Stimulated activated CD8-positive, alpha-beta memory T cell treated with anti-CD3 and anti-CD28 coated beads, Interleukin-12 subunit alpha, Interleukin-12 subunit beta, amount 100 ng/mL, for 4 hours (primary cell): ENCODE data around the gene RNF38.
"Not testable (repeated sequence)": the region's sequence is repeated elsewhere in the genome, so short reads cannot be mapped to it uniquely, and the experiment has no call there.

Source experiments
- DNase-seq: peaks from one replicate; pipeline ENCODE4 v3.0.0-alpha.2; 2020; ENCODE audit warnings: low read depth

The RNF38 gene

DNA sequence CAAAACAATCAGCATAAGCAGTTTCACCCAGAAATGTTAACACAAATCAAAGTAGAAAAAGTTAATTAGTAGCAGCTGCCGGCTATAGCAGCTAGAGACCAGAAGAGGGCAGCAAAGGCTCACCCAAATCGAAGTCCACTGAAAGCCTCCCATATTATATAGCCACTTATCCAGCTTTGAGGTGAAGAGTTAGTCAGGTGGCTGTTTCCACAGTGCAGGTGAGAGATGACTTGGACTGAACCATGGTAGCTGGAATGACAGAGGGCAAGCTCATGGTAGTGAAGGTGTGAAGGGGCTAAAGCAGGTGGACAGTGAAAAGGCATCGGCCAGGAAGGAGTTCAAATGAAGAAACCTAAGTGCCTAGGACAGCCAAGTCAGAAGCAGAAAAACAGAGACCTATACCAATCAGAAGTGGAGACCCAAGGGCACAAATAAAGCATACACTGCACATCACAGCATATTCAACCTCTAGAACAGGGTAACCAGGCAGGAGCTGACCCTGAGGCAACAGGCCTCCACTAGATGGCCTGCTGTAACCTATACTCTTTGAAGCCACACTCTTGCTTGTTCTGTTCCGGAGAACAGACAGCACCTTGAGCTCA, 7.2 kb upstream of the RNF38 start:
- DNase-seq = peak; percentile 29

DNA sequence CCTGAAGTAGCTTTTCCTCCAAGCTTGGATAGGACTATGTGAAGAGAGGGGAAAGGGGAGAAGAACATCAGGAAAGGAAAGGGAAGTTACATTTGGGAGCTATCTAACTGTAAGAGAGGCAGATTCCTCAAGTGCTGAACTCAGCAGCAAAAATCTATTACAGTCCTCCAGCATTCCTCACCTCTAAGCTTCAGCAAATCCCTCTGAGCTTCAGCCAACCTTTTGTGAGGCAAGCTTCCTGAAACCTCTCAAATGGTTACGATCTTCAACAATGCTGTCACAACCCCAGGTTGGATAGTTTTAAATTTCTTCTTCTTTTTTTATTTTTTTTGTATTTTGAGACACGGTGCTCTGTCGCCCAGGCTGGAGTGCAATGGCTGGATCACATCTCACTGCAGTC, 2.5 kb upstream of the RNF38 start:
- no peak for DNase-seq

DNA sequence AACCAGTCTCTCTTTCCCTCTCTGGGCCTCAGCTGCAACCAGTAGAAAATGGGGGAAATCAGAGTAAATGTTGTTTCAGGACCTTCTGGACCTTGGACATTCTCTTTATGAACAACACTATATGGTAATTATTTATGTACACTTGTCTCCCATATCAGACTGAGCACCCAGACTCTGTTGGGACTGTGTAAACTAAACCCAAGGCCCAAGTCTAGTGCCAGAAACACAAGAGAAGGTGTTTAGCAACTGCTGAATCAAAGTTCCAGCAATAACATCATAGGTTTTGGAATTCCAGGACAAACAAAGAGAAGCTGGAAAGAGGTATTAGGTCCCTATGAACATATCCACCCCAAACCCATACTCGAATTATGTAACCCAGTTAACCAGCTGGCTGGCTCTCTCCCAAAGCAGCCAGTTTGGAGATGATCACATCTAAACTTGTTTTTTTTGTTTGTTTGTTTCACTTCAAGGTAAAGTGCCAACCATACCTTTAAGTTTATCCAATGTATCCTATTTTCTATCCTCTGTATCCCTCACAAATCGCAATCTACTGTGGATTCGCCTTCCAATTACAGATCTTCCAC, 1.9 kb upstream of the RNF38 start:
- DNase-seq = no peak

- DNase-seq = no peak
Observed at GRCh38 chr9:36401164-36401740, 1.2 kb upstream of the RNF38 start.

GRCh38 chr9:36400332-36401163, 479 bp upstream of the RNF38 start:
- peak; percentile 90 for DNase-seq

GRCh38 chr9:36398745-36399144, 1.3 kb downstream of the RNF38 start:
- DNase-seq = no peak

- no peak for DNase-seq
Observed at GRCh38 chr9:36396985-36397384, 3.1 kb downstream of the RNF38 start.

DNA sequence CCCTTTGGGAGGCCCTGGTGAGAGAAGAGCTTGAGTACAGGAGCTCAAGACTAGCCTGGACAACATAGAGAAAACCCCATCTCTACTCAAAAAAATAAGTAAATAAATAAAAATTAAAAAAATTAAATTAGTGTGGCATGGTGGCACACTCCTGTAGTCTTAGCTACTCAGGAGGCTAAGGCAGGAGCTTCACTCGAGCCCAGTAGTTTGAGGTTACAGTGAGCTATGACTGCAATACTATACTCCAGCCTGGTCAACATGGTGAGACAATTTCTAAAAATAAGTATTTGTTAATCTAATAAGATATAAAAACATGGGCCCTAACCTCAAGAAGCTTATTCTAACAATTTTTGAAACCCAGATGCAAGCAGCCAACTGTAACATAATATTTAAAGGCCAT, 7.6 kb downstream of the RNF38 start:
- DNase-seq = no peak

- no peak for DNase-seq
Observed at GRCh38 chr9:36389590-36389989, 10.5 kb downstream of the RNF38 start.

- DNase-seq = not testable (repeated sequence)
Observed at GRCh38 chr9:36386396-36386965, 13.6 kb downstream of the RNF38 start.

DNA sequence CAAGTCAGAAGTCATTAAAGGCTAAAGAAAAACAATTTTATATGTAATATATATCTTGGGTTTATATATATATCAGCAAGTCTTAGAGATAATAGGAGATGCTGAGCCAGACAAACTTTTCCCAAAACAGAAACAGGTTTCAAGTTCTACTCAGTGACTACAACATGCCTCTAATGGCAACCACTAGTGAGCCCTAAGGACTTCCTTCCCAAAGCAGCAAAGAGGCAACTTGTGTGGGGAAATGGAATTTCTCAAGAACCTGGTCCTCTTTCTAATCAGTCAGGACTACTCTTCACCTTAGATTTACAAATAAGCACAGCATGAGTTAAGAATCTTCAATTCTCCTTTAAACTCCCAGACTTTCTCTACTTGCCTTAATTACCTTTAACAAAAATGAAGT, 17.6 kb downstream of the RNF38 start:
- no peak for DNase-seq

- DNase-seq = no peak
Observed at GRCh38 chr9:36364577-36364976, 35.5 kb downstream of the RNF38 start.

GRCh38 chr9:36363448-36363847, 36.6 kb downstream of the RNF38 start:
- DNase-seq = no peak

DNA sequence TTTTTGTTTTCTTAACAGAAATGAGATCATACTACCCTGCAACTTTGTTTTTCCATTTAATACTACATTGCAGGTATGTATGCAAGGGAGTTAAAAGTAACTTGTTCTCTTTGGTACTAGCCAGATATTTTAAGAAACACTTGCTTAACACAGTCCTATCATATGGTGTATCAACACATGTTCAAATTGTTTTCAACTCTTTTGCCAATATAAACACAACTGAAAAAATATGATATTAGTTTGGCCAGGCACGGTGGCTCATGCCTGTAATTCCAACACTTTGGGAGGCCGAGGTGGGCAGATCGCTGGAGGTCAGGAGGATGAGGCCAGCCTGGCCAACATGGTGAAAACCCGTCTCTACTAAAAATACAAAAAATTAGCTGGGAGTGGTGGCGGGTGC, 41.6 kb downstream of the RNF38 start:
- no peak for DNase-seq

DNA sequence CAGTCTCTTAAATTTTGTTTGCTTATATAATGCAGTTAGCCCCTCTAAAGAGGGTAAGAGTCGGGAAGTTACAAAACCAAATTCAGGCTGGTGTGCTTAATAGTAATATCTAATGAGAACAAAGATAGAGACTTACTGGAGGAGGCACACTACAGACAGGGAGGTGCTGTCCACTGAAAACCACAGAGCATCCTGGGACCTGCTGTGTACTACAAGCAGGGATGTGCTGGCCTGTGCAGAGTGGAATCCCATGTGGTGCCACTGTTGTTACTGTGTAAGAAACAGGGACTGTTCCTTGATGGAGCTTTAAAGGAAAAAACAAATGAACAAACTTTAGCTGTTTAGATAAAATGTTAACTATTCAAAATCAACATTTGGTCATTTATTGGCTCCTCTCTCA, 42.4 kb downstream of the RNF38 start:
- DNase-seq = no peak

DNA sequence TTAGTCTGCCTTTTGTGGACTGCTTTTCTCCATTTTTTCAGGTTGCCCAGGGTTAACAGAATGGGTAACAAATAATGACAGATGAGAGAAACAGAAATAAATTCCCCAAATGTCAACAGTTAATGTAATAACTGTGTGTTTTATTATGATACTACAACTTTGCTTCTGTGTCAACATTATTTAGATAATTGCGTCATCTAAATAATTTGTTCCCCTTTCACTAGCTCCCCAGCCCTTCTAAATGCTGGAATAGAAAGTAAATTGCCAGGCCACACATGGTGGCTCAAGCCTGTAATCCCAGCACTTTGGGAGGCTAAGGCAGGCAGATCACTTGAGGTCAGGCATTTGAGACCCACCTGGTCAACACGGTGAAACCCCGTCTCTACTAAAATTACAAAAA, 53.5 kb downstream of the RNF38 start:
- DNase-seq = no peak

- DNase-seq = no peak
Observed at GRCh38 chr9:36345103-36345846, 54.8 kb downstream of the RNF38 start.

- DNase-seq = no peak
Observed at GRCh38 chr9:36341936-36342577, 58.0 kb downstream of the RNF38 start.

GRCh38 chr9:36337865-36338264, 62.2 kb downstream of the RNF38 start:
- no peak for DNase-seq

- no peak for DNase-seq
Observed at GRCh38 chr9:36337002-36337401, 63.1 kb downstream of the RNF38 start.

DNA sequence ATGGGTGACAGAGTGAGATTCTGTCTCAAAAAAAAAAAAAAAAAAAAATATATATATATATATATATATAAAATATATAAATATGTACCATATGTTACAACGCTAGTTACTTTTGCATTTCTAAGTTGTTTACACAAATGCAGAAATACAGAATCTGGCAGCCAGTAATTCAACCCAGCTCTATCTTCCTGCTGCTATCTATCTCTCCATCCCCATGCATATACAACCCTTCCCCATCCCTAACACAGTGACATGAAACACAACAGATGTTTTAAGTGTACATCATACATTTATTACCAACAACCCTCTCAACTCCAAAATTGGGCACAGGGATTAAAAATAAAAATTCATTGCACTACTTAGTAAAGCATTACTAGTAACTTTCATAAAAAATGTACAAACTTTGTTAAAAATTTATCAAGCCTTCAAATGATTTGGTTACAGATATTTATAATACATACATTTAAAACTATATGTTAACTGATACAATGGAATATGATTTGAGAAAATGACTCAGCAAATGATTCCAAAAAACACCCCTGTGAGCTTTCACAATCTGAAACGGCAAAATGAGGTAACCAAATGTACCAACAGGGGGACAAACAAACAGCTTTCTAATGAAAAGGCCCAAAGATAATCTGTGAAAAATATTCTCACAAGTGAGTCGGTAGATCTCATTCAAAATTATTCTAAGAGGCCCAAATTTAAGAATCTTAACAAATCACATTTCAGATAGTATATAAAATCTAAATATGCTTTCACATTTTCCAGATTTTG, 63.8 kb downstream of the RNF38 start:
- no peak for DNase-seq
